A375 (cell line): Measurements from ENCODE around the gene CGB2. TPM values are rescaled to one million over a fixed set of nuclear protein-coding genes. Genes with fewer than 3 reads are reported as not detected.

ENCODE experiments used
- small RNA-seq: library from RNA; depleted of rRNA; stranded (forward); fragments of <200 nt; gene quantifications from one replicate; pipeline ENCODE3, GENCODE V24; 2014
- total RNA-seq: library from RNA; depleted of rRNA; stranded (reverse); fragments of >200 nt; shearing (Covaris generic); gene quantifications from 2 replicates; pipeline ENCODE4 v1.2.3, GENCODE V29; 2014; rRNA removed

The CGB2 gene
- total RNA-seq: not detected in 2 replicates

GRCh38 chr19:49031642-49032301, at the start of gene CGB2:
Gene CGB2, plus strand, starts transcription at chr19:49031890. Its CDS starts 206 bp downstream, at chr19:49032096.

GRCh38 chr19:48993175-48994034, 38.3 kb upstream of the CGB2 start, which contains the start of the genes GYS1 and RUVBL2:
Gene GYS1, minus strand, starts transcription at chr19:48993309. Its CDS starts 197 bp downstream, at chr19:48993112.
Gene RUVBL2, plus strand, starts transcription at chr19:48993887. Its CDS starts 25 bp downstream, at chr19:48993912.

GRCh38 chr19:49017041-49017665, 14.5 kb upstream of the CGB2 start, which contains the start of gene LHB:
Gene LHB, minus strand, starts transcription at chr19:49017091. Its CDS starts 10 bp downstream, at chr19:49017081.

GRCh38 chr19:49024233-49024632, 7.5 kb upstream of the CGB2 start, which contains the start of gene CGB3:
Gene CGB3, minus strand, starts transcription at chr19:49024333. Its CDS starts 362 bp downstream, at chr19:49023971.

GRCh38 chr19:49036815-49037214, 5.1 kb downstream of the CGB2 start, which contains the start of gene CGB1:
Gene CGB1, minus strand, starts transcription at chr19:49036895. Its CDS starts 184 bp downstream, at chr19:49036711.

GRCh38 chr19:49043548-49043947, 11.9 kb downstream of the CGB2 start, which contains the start of gene CGB5:
Gene CGB5, plus strand, starts transcription at chr19:49043848. Its CDS starts 362 bp downstream, at chr19:49044210.

GRCh38 chr19:49049011-49049410, 17.3 kb downstream of the CGB2 start, which contains the start of gene CGB8:
Gene CGB8, minus strand, starts transcription at chr19:49049111. Its CDS starts 372 bp downstream, at chr19:49048739.

GRCh38 chr19:49057636-49058234, 26.0 kb downstream of the CGB2 start, which contains the start of gene CGB7:
Gene CGB7, minus strand, starts transcription at chr19:49057749. Its CDS starts 2,374 bp downstream, at chr19:49055375.

GRCh38 chr19:49064768-49065611, 33.3 kb downstream of the CGB2 start, which contains the start of gene NTF4:
Gene NTF4, minus strand, starts transcription at chr19:49064818. Its CDS starts 2,821 bp downstream, at chr19:49061997.

Small RNA genes within 50 kb of the gene (small RNA-seq; reads per million reads assigned to genes)
- gene MIR6798 (not detected), gene RN7SL708P (not detected)

Other genes starting within 250 kb of the CGB2 start
- 58.9 and 62.1 TPM in 2 replicates for gene BCAT2, start 220.9 kb upstream of the CGB2 start, total RNA-seq
- 0.45 TPM in 1 of 2 replicates, not detected in the other for gene HSD17B14, start 195.4 kb upstream of the CGB2 start, total RNA-seq
- 12.7 and 24.4 TPM in 2 replicates for gene PLEKHA4, start 163.3 kb upstream of the CGB2 start, total RNA-seq
- gene PPP1R15A, start 159.5 kb upstream of the CGB2 start, total RNA-seq: 186 and 188 TPM in 2 replicates
- gene TULP2, start 133.1 kb upstream of the CGB2 start, total RNA-seq: not detected in 2 replicates
- 193 and 199 TPM in 2 replicates for gene NUCB1, start 131.6 kb upstream of the CGB2 start, total RNA-seq
- gene DHDH, start 98.2 kb upstream of the CGB2 start, total RNA-seq: not detected in 2 replicates
- gene BAX, start 77.0 kb upstream of the CGB2 start, total RNA-seq: 72.4 and 87.3 TPM in 2 replicates
- gene FTL, start 66.6 kb upstream of the CGB2 start, total RNA-seq: 1,177 and 1,345 TPM in 2 replicates
- gene GYS1, start 38.6 kb upstream of the CGB2 start, total RNA-seq: 34.0 and 35.2 TPM in 2 replicates
- 568 and 573 TPM in 2 replicates for gene RUVBL2, start 38.0 kb upstream of the CGB2 start, total RNA-seq
- gene LHB, start 14.8 kb upstream of the CGB2 start, total RNA-seq: 1.3 TPM in 1 of 2 replicates, not detected in the other
- gene CGB3, start 7.6 kb upstream of the CGB2 start, total RNA-seq: not detected in 2 replicates
- not detected in 2 replicates for gene CGB1, start 5.0 kb downstream of the CGB2 start, total RNA-seq
- not detected in 2 replicates for gene CGB5, start 12.0 kb downstream of the CGB2 start, total RNA-seq
- not detected in 2 replicates for gene CGB8, start 17.2 kb downstream of the CGB2 start, total RNA-seq
- not detected in 2 replicates for gene CGB7, start 25.9 kb downstream of the CGB2 start, total RNA-seq
- 0.40 TPM in 1 of 2 replicates, not detected in the other for gene NTF4, start 32.9 kb downstream of the CGB2 start, total RNA-seq
- gene KCNA7, start 40.8 kb downstream of the CGB2 start, total RNA-seq: not detected in 2 replicates
- gene SNRNP70, start 53.6 kb downstream of the CGB2 start, total RNA-seq: 344 and 371 TPM in 2 replicates
- gene LIN7B, start 82.5 kb downstream of the CGB2 start, total RNA-seq: 8.1 and 9.5 TPM in 2 replicates
- gene C19orf73, start 87.3 kb downstream of the CGB2 start, total RNA-seq: 2.2 and 4.1 TPM in 2 replicates
- gene PPFIA3, start 87.7 kb downstream of the CGB2 start, total RNA-seq: 17.6 and 25.5 TPM in 2 replicates
- gene HRC, start 123.5 kb downstream of the CGB2 start, total RNA-seq: not detected in 2 replicates
- 14.0 and 14.4 TPM in 2 replicates for gene TRPM4, start 125.9 kb downstream of the CGB2 start, total RNA-seq